ENCODE data around the gene RRAS2. TPM values are rescaled to one million over a fixed set of nuclear protein-coding genes. Genes with fewer than 3 reads are reported as not detected.

RRAS2 gene
- total and polyA plus RNA-seq, 7 donors = 15.5 to 48.5 (median 31.1) TPM

GRCh38 chr11:14380125-14380936 is 21.3 kb upstream of the RRAS2 start:
- 69 to 78% methylated on average over 14 of the region's 14 CpGs for WGBS, 2 donors
- DNase-seq = no peak
- peak overlapping the region; percentile 71 to 79 (median 73) for H3K27ac ChIP-seq

GRCh38 chr11:14378171-14378570 is 19.2 kb upstream of the RRAS2 start:
- Histone ChIP-seq H3K4me1 (peaks cover 0 to 27% (median 15%) of the 10 kb centered on the region in 4 donors), H3K4me3 (no peak overlapping the region), H3K27me3 (no peaks in the 10 kb centered on the region), H3K9me3 (no peaks in the 10 kb centered on the region), H3K36me3 (no peaks in the 10 kb centered on the region), H3K27ac (no peak overlapping the region)
- no peak for DNase-seq
- intact Hi-C loops (cut with DNase I) = no loop called here
- no peak for TF ChIP-seq POLR2A (IDR thresholded peaks at IDR 0.05)
- TF ChIP-seq CTCF (IDR thresholded peaks at IDR 0.05) = no peak
- no peak for TF ChIP-seq POLR2AphosphoS5 (IDR thresholded peaks at IDR 0.05)
- TF ChIP-seq EP300 (IDR thresholded peaks at IDR 0.05) = no peak

More at GRCh38 chr11:14380125-14380936, 21.3 kb upstream of the RRAS2 start:
- Histone ChIP-seq H3K36me3 (no peaks in the 10 kb centered on the region), H3K9me3 (no peaks in the 10 kb centered on the region), H3K4me3 (peak overlapping the region; percentile 22 to 57 (median 52)), H3K4me1 (peaks cover 0 to 24% (median 7%) of the 10 kb centered on the region in 4 donors), H3K27me3 (no peaks in the 10 kb centered on the region)
- intact Hi-C loops (cut with DNase I) = loop anchor here (10.0 kb wide), 1 partner anchor 74 kb away; no protein-coding TSS in a partner anchor
- TF ChIP-seq CTCF (IDR thresholded peaks at IDR 0.05) = no peak
- TF ChIP-seq POLR2AphosphoS5 (IDR thresholded peaks at IDR 0.05) = no peak
- no peak for TF ChIP-seq POLR2A (IDR thresholded peaks at IDR 0.05)
- TF ChIP-seq EP300 (IDR thresholded peaks at IDR 0.05) = no peak

GRCh38 chr11:14376920-14377319 is 17.9 kb upstream of the RRAS2 start:
- H3K36me3 ChIP-seq = no peaks in the 10 kb centered on the region
- no peaks in the 10 kb centered on the region for H3K9me3 ChIP-seq
- TF ChIP-seq POLR2AphosphoS5 (IDR thresholded peaks at IDR 0.05) (no peak), CTCF (IDR thresholded peaks at IDR 0.05) (no peak), EP300 (IDR thresholded peaks at IDR 0.05) (no peak), POLR2A (IDR thresholded peaks at IDR 0.05) (no peak)
- 61 to 77% methylated on average over 2 of the region's 2 CpGs for WGBS, 2 donors
- H3K4me1 ChIP-seq = peaks cover 0 to 25% (median 15%) of the 10 kb centered on the region in 4 donors
- no peak overlapping the region for H3K27ac ChIP-seq
- no peaks in the 10 kb centered on the region for H3K27me3 ChIP-seq
- intact Hi-C loops (cut with DNase I) = no loop called here
- DNase-seq = no peak
- no peak overlapping the region for H3K4me3 ChIP-seq

GRCh38 chr11:14374922-14375830 is 16.2 kb upstream of the RRAS2 start:
- DNase-seq = no peak
- peaks cover 0 to 13% (median 8%) of the 10 kb centered on the region in 4 donors for H3K4me1 ChIP-seq
- H3K36me3 ChIP-seq = no peaks in the 10 kb centered on the region
- WGBS, 2 donors = 66 to 81% methylated on average over 4 of the region's 4 CpGs
- H3K27ac ChIP-seq = peak overlapping the region in 3 of 4 donors; percentile 24 to 50 (median 42)
- intact Hi-C loops (cut with DNase I) = no loop called here
- TF ChIP-seq POLR2AphosphoS5 (IDR thresholded peaks at IDR 0.05) = no peak
- no peak for TF ChIP-seq EP300 (IDR thresholded peaks at IDR 0.05)
- TF ChIP-seq POLR2A (IDR thresholded peaks at IDR 0.05) = no peak
- TF ChIP-seq CTCF (IDR thresholded peaks at IDR 0.05) = no peak
- no peak overlapping the region for H3K4me3 ChIP-seq
- no peaks in the 10 kb centered on the region for H3K27me3 ChIP-seq
- no peaks in the 10 kb centered on the region for H3K9me3 ChIP-seq
